NCI-H2081 treated with DMSO at 0.1 percent for 48 hours (cell line): Measurements from ENCODE around the gene JAG1.
A peak's percentile ranks its signal among the peaks of the same experiment; 100 is the strongest.

Source experiments
- DNase-seq: peaks from one replicate; lab custom pipeline; 2025; lab: John Stamatoyannopoulos, UW

Gene JAG1

GRCh38 chr20:10673842-10674683 is at the start of gene JAG1:
Gene JAG1 (minus strand): TSS chr20:10673999. CDS start chr20:10673530, 469 bp downstream.
- peak; percentile 54 for DNase-seq

GRCh38 chr20:10721976-10722375 is 48.2 kb upstream of the JAG1 start:
- no peak for DNase-seq

GRCh38 chr20:10721137-10721896 is 47.5 kb upstream of the JAG1 start:
- DNase-seq, result no peak

GRCh38 chr20:10720565-10720964 is 46.8 kb upstream of the JAG1 start:
- DNase-seq, result no peak

- DNase-seq, result no peak
Measured at GRCh38 chr20:10719740-10720385, 46.1 kb upstream of the JAG1 start.

GRCh38 chr20:10718661-10719060 is 44.9 kb upstream of the JAG1 start:
- DNase-seq, result no peak

- DNase-seq, result no peak
Measured at GRCh38 chr20:10716855-10717254, 43.1 kb upstream of the JAG1 start.

GRCh38 chr20:10715035-10715434 is 41.2 kb upstream of the JAG1 start:
- DNase-seq, result no peak

GRCh38 chr20:10714236-10714975 is 40.6 kb upstream of the JAG1 start:
- no peak for DNase-seq

- no peak for DNase-seq
Measured at GRCh38 chr20:10713161-10713560, 39.4 kb upstream of the JAG1 start.

- DNase-seq, result no peak
Measured at GRCh38 chr20:10711903-10712451, 38.2 kb upstream of the JAG1 start.

- no peak for DNase-seq
Measured at GRCh38 chr20:10710991-10711775, 37.4 kb upstream of the JAG1 start.

- no peak for DNase-seq
Measured at GRCh38 chr20:10709916-10710315, 36.1 kb upstream of the JAG1 start.

GRCh38 chr20:10708351-10709185 is 34.8 kb upstream of the JAG1 start:
- DNase-seq, result no peak

- DNase-seq, result no peak
Measured at GRCh38 chr20:10707791-10708190, 34.0 kb upstream of the JAG1 start.

- DNase-seq, result no peak
Measured at GRCh38 chr20:10707068-10707467, 33.3 kb upstream of the JAG1 start.

- DNase-seq, result no peak
Measured at GRCh38 chr20:10706460-10706811, 32.6 kb upstream of the JAG1 start.

GRCh38 chr20:10705801-10706459 is 32.1 kb upstream of the JAG1 start:
- no peak for DNase-seq

- DNase-seq, result no peak
Measured at GRCh38 chr20:10701607-10702006, 27.8 kb upstream of the JAG1 start.

- no peak for DNase-seq
Measured at GRCh38 chr20:10699941-10700340, 26.1 kb upstream of the JAG1 start.
